ENCODE measurements around the gene TFCP2.

Gene TFCP2

DNA sequence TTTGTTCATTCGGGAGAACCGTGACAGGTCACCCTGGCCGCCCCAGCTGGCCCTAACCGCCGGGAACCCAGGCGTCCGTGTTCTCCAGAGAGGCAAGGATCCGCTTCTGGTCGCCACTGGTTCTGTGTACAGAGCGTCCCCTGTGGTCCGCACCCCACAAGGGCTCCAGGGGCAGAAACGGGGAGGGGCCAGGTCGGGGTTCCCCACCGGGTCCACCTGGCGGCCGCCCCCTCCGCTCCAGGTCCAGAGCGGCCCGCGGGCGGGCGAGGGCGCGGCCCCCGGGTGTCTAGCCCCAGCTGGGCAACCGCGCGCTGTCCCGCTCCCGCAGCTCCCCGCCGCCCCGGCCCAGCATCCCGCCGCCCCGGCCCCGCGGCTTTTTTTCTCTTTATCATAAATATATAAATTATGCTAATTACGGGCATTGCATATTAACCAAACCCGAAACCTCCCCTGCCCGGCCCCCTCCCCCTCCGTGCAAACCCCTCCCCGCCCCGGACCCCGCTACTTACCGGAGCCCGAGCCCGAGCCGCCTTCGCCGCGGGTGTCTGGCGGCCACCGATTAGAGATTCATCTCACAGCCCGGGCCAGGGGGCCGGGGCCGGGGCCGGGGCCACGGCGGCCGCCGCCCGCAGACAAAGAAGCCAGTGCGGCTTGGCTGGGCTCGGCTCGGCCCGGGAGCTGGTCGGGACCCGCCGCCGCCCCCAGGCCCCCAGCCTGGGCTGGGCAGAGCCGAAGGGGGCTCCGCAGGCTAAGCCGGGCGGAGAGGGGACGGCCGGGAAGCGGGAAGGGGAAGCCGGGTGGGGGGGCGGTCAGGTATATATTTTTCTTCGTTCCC is 44.4 kb upstream of the TFCP2 start:
- TF ChIP-seq, protein P1, sequence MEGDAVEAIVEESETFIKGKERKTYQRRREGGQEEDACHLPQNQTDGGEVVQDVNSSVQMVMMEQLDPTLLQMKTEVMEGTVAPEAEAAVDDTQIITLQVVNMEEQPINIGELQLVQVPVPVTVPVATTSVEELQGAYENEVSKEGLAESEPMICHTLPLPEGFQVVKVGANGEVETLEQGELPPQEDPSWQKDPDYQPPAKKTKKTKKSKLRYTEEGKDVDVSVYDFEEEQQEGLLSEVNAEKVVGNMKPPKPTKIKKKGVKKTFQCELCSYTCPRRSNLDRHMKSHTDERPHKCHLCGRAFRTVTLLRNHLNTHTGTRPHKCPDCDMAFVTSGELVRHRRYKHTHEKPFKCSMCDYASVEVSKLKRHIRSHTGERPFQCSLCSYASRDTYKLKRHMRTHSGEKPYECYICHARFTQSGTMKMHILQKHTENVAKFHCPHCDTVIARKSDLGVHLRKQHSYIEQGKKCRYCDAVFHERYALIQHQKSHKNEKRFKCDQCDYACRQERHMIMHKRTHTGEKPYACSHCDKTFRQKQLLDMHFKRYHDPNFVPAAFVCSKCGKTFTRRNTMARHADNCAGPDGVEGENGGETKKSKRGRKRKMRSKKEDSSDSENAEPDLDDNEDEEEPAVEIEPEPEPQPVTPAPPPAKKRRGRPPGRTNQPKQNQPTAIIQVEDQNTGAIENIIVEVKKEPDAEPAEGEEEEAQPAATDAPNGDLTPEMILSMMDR (IDR thresholded peaks at IDR 0.05; ENCODE audit: control insufficient read depth, insufficient read depth, low read depth, low read length, missing control alignments) = peak; percentile 19
- H3K4me3 ChIP-seq (ENCODE audit: control insufficient read depth, low read depth, low read length) = peak overlapping the region; percentile 83
- no peak for DNase-seq (ENCODE audit: low read depth)

DNA sequence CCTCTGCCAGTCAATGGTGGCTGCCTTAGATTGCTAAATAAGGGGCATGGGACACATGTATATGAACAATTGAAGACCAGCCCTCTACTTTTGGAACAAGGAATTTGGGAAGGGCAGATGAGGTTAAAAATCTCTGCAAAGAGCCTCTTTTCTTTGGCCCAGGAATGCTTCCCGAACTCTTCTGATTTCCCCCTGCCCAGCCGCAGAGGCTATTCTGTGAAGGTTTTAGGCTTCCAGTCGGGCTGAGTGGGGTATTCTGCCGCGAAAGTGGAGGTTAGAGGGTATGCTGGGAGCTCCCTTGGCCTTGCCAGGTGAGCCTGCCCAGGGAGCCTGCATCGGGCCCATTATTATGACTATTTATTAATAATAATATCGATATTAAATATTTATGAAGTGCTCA is 43.7 kb upstream of the TFCP2 start:
- TF ChIP-seq, protein P1 (IDR thresholded peaks at IDR 0.05; ENCODE audit: control insufficient read depth, insufficient read depth, low read depth, low read length, missing control alignments) = no peak
- peak overlapping the region; percentile 83 for H3K4me3 ChIP-seq (ENCODE audit: control insufficient read depth, low read depth, low read length)
- no peak for DNase-seq (ENCODE audit: low read depth)

DNA sequence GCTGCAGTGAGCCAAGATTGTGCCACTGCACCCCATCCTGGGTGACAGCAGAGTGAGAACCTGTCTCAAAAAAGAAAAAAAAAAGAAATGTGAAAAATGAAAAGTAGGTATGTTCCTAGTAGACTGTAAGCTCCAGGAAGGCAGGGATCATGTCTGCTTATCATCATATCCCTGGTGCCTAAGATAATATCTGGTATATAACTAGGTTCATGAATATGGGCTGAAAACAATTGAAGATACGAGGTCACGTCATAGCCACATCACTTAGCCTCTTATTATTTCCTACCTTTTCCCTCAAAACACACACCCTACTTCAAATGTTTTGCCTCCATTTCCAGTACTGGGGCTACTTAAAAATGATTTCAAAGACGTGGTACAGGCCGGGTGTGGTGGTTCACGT is 42.0 kb upstream of the TFCP2 start:
- no peak for DNase-seq (ENCODE audit: low read depth)
- TF ChIP-seq, protein P1 (IDR thresholded peaks at IDR 0.05; ENCODE audit: control insufficient read depth, insufficient read depth, low read depth, low read length, missing control alignments) = no peak
- H3K4me3 ChIP-seq (ENCODE audit: control insufficient read depth, low read depth, low read length) = no peak overlapping the region

DNA sequence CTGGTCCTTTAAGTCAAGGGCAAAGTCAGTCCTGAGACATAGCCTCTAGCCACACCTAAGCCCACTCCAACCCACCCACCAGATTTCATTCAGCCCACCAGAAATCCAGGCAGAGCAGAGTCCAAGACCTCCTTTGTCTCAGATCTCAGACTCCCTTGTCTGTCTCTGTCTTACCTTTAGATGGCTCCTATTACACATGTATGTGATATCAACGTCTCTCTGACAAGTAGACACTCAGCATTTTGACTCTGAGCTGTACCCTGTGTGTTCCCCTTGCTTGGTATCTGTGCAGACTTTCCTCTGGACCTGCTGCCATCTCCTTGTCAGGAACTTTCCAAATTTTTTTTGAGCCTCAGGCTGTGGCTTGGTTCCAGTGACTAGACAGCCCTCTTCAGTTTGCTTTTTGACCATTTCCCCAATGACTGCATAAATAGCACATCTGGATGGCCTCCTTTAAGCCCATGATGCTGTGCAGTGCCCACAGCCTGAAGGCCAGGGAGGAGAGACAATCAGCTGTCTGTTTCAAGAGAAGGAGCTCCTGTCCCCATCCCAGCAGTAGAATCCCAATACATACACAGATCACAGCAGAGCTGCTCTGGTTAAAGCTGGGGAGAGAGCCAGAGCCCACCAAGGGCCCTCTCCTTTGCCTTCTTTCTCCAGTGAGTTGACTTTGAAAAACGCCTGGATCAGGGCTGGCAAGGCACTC is 37.9 kb upstream of the TFCP2 start:
- TF ChIP-seq, protein P1 (IDR thresholded peaks at IDR 0.05; ENCODE audit: control insufficient read depth, insufficient read depth, low read depth, low read length, missing control alignments) = no peak
- no peak overlapping the region for H3K4me3 ChIP-seq (ENCODE audit: control insufficient read depth, low read depth, low read length)
- no peak for DNase-seq (ENCODE audit: low read depth)

DNA sequence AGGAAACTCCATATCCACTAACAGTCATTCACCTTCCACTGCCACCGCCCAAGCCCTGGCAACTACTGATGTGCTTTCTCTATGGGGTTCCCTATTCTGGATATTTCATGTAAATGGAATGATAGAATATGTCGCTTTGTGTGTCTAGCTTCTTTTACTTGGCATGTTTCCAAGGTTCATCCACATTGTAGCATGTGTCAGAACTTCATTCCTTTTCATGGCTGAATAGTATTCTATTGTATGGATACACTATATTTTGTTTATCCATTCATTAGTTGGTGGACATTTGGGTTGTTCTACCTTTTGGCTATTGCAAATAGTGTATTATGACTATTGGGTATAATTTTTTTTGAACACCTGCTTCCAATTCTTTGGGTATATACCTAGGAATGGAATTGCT is 36.3 kb upstream of the TFCP2 start:
- TF ChIP-seq, protein P1 (IDR thresholded peaks at IDR 0.05; ENCODE audit: control insufficient read depth, insufficient read depth, low read depth, low read length, missing control alignments) = no peak
- no peak overlapping the region for H3K4me3 ChIP-seq (ENCODE audit: control insufficient read depth, low read depth, low read length)
- no peak for DNase-seq (ENCODE audit: low read depth)

DNA sequence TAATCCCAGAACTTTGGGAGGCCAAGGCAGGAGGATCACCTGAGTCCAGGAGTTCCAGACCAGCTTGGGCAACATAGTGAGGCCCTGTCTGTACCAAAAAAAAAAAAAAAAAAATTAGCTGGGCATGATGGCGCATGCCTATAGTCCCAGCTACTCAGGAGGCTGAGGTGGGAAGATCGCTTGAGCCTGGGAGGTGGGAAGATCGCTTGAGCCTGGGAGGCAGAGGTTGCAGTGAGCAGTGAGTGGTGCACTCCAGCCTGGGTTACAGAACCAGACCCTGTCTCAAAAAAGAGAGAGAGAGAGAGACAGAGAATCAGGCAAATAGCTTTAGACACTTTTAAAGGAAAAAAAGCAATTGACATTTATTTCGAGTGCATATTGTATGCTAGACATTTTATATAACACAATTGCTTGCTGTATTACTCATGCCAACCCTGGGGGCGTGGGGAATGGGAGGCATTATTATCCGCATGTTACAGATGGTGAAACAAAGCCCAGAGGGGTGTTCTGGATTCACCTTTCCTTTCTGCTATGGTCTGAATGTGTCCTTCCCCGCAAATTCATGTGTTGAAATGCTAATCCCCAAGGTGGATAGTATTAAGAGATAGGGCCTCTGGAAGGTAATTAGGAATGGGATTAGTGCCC is 35.2 kb upstream of the TFCP2 start:
- H3K4me3 ChIP-seq (ENCODE audit: control insufficient read depth, low read depth, low read length) = no peak overlapping the region
- TF ChIP-seq, protein P1 (IDR thresholded peaks at IDR 0.05; ENCODE audit: control insufficient read depth, insufficient read depth, low read depth, low read length, missing control alignments) = no peak
- DNase-seq (ENCODE audit: low read depth) = no peak

Data from AG09309 (cell line).